Effector memory CD4-positive, alpha-beta T cell (primary cell): ENCODE data around the gene SPRR1A.
"Not testable (repeated sequence)": the region's sequence is repeated elsewhere in the genome, so short reads cannot be mapped to it uniquely, and the experiment has no call there.

Source experiments
- DNase-seq, 3 donors: peaks; one replicate each; pipeline ENCODE4 v3.0.0-alpha.2; 2020
- H3K27ac ChIP-seq: 2 replicates; pipeline ENCODE4 v1.7.0; 2013; ENCODE audit warnings: mild to moderate bottlenecking, low read length, moderate library complexity; ENCODE audit not compliant: insufficient read depth, poor library complexity, severe bottlenecking
- H3K27me3 ChIP-seq: replicated peaks from 2 replicates; pipeline ENCODE4 v1.7.0; 2013; ENCODE audit warnings: mild to moderate bottlenecking, low read length; ENCODE audit not compliant: insufficient read depth, control insufficient read depth, poor library complexity, severe bottlenecking
- H3K36me3 ChIP-seq: 2 replicates; pipeline ENCODE4 v1.7.0; 2013; ENCODE audit warnings: mild to moderate bottlenecking, low read length, moderate library complexity; ENCODE audit not compliant: control insufficient read depth, insufficient read depth
- H3K4me1 ChIP-seq: 2 replicates; pipeline ENCODE4 v1.7.0; 2013; ENCODE audit warnings: low read length, mild to moderate bottlenecking; ENCODE audit not compliant: control insufficient read depth, insufficient read depth, poor library complexity, severe bottlenecking
- H3K4me3 ChIP-seq: 2 replicates; pipeline ENCODE4 v1.7.0; 2013; ENCODE audit warnings: low read length, low read depth, mild to moderate bottlenecking; ENCODE audit not compliant: insufficient read depth, poor library complexity, severe bottlenecking
- H3K9me3 ChIP-seq: 2 replicates; pipeline ENCODE4 v1.7.0; 2013; ENCODE audit warnings: mild to moderate bottlenecking, low read length, moderate library complexity; ENCODE audit not compliant: control insufficient read depth

The SPRR1A gene

DNA sequence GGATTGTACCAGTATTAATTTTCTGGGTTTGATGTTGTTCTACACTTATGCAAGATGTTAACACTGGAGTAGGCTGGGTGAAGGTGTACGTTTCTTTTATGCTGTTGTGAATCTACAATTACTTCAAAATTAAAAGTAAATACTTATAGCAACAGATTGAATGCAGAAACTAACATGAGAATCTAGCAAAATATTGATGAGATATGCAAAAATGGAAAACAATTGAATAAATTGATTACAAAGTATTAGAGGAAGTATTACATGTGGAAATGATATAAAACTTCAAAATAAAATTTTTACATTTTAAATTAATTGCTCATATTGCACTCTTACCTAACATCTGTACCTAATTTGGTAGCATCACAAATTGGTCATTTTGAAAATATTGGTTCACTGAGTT, 12.0 kb downstream of the SPRR1A start:
- DNase-seq, result no peak
- H3K4me3 ChIP-seq, result no peak overlapping the region
- H3K4me1 ChIP-seq, result no peaks in the 10 kb centered on the region
- no peaks in the 10 kb centered on the region for H3K27me3 ChIP-seq
- no peak overlapping the region for H3K27ac ChIP-seq
- no peaks in the 10 kb centered on the region for H3K36me3 ChIP-seq
- H3K9me3 ChIP-seq, result no peaks in the 10 kb centered on the region

DNA sequence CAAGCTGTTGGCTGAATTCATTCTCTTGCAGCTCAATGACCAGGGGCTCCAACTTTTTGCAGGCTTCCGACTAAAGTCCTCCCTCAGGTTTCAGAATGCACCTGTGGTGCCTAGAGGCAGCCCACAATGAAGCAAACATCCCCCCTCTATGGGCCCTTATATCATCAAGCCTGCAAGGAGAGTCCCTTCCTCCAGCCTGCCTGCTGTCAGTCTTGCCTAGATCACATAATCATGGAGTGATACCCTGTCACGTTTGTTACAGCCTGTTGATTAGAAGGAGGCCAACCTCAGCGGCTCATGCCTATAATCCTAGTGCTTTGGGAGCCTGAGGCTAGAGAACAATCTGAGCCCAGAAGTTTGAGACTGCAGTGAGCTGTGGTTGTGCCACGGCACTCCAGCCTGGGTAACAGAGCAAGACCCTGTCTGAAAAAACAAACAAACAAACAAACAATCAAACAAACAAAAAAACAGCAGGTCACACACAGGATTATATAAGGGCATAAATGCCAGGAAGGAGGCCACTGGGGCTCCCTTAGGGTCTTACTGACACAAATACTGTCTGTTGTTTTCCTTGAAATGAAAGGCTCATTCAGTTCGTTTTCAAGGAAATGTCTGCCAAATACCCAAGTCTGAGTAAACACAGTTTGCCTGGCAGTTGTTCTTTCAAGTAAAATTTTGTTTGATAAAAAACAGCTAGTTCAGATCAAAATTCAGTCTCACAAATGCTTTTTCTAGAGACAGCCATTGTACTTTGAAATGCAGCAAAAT, 12.9 kb downstream of the SPRR1A start:
- Histone ChIP-seq H3K36me3 (no peaks in the 10 kb centered on the region), H3K4me1 (no peaks in the 10 kb centered on the region), H3K4me3 (no peak overlapping the region), H3K27ac (no peak overlapping the region), H3K9me3 (no peaks in the 10 kb centered on the region), H3K27me3 (no peaks in the 10 kb centered on the region)
- DNase-seq, result no peak

DNA sequence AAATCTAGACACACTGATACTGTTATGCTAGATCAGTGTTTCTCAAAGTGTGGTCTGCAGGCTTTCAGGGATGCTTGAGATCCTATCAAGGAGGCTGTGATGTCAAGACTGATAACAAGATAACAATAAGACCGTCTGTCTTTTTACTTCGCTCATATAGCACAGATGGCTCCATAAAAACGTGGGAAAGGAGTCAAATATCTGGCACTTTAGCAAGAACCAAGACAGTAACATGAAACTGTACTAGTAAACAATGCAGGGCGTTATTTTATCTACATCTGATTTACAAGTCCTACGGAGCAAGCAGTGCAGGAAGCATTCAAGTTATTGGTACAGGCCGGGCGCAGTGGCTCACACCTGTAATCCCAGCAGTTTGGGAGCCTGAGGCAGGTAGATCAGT, 14.0 kb downstream of the SPRR1A start:
- Histone ChIP-seq H3K4me3 (no peak overlapping the region), H3K27me3 (no peaks in the 10 kb centered on the region), H3K4me1 (no peaks in the 10 kb centered on the region), H3K36me3 (no peaks in the 10 kb centered on the region), H3K27ac (no peak overlapping the region), H3K9me3 (no peaks in the 10 kb centered on the region)
- DNase-seq, result no peak

DNA sequence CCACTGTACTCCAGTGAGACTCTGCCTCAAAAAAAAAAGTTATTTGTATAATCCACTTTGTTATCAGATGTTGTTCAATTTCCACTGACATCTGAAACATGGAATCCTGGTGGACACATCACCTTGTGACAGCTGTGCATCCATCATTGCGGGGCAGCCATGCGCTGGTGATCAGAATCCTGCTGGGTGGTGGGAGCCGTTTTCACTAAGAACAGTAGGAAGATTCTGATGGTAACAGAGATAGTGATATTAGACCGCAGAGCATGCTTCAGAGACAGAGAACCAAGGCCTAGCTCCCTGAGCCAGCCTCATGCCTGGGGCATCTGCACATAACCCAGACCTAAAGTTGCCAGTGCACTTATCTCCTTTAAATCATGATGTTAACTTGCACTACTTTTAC, 14.6 kb downstream of the SPRR1A start:
- H3K4me1 ChIP-seq, result no peaks in the 10 kb centered on the region
- H3K4me3 ChIP-seq, result no peak overlapping the region
- H3K27me3 ChIP-seq, result no peaks in the 10 kb centered on the region
- no peaks in the 10 kb centered on the region for H3K36me3 ChIP-seq
- no peak overlapping the region for H3K27ac ChIP-seq
- H3K9me3 ChIP-seq, result no peaks in the 10 kb centered on the region
- no peak for DNase-seq

DNA sequence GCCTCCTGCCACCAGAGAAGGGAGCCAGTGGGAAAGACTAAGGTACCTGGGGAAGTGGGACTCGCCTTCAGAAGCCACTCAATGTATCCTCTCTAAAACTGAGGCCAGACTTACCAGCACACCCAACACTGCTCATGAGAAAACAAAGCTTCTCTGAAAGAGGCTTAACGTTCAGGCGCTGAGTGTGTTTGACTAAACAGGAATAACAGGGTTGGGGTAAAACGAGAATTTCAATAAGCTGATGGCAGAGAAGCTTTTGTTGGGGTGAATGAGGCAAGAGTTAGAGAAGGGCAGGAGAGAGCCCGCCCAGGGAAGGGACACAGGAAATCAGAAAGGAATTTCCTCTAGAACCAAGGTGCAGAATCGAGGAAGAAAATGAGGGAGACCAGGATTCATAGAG, 15.9 kb downstream of the SPRR1A start:
- Histone ChIP-seq H3K27me3 (no peaks in the 10 kb centered on the region), H3K27ac (no peak overlapping the region), H3K9me3 (no peaks in the 10 kb centered on the region), H3K4me3 (no peak overlapping the region), H3K4me1 (no peaks in the 10 kb centered on the region), H3K36me3 (no peaks in the 10 kb centered on the region)
- no peak for DNase-seq

DNA sequence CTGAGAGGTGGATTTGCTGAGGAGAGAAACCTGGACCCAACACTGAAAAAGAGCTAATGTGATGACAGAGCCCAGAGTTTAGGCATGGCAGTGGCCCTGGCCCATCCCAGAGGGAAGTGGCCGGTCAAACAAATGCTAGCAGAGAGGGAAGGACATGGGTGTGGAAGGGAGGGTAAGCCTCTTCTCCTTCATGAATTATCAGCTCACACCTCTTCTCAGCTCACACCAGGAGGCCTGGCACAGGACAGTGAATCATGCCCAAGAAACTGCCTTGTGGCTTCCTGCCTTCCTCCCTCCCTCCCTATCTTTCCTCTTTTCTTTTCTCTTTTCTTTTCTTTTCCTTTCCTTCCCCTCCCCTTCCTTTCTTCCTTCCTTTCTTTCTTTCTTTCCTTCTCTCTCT, 16.4 kb downstream of the SPRR1A start:
- Histone ChIP-seq H3K27me3 (no peaks in the 10 kb centered on the region), H3K27ac (no peak overlapping the region), H3K4me3 (no peak overlapping the region), H3K36me3 (no peaks in the 10 kb centered on the region), H3K9me3 (no peaks in the 10 kb centered on the region), H3K4me1 (no peaks in the 10 kb centered on the region)
- DNase-seq, result no peak

DNA sequence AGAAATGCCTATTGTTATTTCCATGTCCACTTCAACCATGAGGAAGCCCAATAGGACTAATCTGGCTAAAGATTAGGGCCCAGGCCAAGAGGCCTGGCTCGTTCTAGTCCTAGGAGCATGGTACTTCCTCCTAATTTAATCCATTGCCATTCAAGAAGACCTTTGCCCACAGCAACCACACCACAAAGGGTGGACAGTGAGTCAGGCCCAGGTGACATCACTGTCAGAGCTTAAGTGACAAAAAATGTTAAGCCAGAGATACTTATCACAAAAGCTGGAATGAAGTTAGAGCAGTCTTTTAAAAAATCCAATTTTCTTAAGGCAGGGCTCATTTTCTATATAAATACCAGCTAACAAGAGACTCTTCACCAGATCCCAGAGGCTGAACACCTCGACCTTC, 17.5 kb downstream of the SPRR1A start, which contains the start of gene SPRR3:
Gene SPRR3 (plus strand): TSS at position 368 of the 400 bp plus-strand sequence. CDS start 1,272 bp downstream, outside the sequence.
- H3K36me3 ChIP-seq, result no peaks in the 10 kb centered on the region
- H3K4me1 ChIP-seq, result no peaks in the 10 kb centered on the region
- H3K27me3 ChIP-seq, result no peaks in the 10 kb centered on the region
- no peak for DNase-seq
- H3K27ac ChIP-seq, result no peak within 1 kb of the TSS
- H3K9me3 ChIP-seq, result no peaks in the 10 kb centered on the region
- H3K4me3 ChIP-seq, result no peak within 1 kb of the TSS

DNA sequence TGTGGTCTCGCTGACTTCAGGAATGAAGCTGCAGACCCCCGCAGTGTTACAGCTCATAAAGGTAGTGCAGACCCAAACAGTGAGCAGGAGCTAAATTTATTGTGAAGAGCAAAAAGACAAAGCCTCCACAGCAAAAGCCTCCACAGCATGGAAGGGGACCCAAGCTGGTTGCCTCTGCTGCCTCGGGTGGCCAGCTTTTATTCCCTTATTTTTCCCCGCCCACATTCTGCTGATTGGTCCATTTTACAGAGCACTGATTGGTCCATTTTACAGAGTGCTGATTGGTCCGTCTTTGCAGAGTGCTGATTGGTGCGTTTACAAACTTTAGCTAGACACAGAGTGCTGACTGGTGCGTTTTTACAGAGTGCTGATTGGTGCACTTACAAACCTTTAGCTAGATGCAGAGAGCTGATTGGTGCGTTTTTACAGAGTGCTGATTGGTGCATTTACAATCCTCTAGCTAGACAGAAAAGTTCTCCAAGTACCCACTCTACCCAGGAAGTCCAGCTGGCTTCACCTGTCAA, 27.4 kb downstream of the SPRR1A start:
- not testable (repeated sequence) for H3K9me3 ChIP-seq, H3K27ac ChIP-seq, H3K4me3 ChIP-seq, DNase-seq, H3K4me1 ChIP-seq, H3K27me3 ChIP-seq, H3K36me3 ChIP-seq

DNA sequence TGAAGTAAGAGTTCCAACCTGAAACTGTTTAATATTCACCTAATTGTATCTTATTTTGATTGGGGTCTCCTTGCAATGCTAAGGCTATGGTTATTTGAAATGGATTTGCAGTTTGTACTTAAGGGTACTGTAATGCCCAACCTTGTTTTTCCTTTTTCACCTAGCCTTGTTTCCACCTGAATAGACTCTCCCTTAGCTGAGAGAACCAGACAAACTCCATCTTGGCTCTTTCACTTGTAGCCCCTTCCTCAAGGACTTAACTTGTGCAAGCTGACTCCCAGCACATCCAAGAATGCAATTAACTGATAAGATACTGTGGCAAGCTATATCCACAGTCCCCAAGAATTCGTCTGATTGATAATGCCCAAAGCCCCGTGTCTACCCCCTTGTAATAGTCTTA, 37.9 kb downstream of the SPRR1A start:
- not testable (repeated sequence) for H3K9me3 ChIP-seq, H3K27me3 ChIP-seq, H3K27ac ChIP-seq, H3K4me1 ChIP-seq, H3K36me3 ChIP-seq, DNase-seq, H3K4me3 ChIP-seq

DNA sequence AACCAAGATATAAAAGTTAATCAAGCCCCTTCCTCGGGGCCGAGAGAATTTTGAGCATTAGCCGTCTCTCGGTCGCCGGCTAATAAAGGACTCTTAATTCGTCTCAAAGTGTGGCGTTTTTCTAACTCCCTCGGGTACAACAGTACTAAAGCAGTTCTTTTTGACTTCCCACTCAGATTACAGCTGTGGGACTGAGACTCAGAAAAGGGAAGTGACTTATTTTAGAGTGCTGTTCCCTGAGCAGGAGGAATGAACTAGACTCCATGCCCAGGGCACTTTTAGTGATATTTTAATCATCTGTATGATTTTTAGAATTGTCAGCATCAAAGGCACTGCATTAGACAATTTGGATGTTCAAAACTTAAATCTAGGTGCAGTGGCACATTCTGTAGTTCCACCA, 38.5 kb downstream of the SPRR1A start:
- H3K27me3 ChIP-seq, H3K27ac ChIP-seq, H3K4me1 ChIP-seq, H3K4me3 ChIP-seq, DNase-seq, H3K9me3 ChIP-seq, H3K36me3 ChIP-seq: not testable (repeated sequence)
